ENCODE measurements around the gene KIF6.

KIF6 gene

DNA sequence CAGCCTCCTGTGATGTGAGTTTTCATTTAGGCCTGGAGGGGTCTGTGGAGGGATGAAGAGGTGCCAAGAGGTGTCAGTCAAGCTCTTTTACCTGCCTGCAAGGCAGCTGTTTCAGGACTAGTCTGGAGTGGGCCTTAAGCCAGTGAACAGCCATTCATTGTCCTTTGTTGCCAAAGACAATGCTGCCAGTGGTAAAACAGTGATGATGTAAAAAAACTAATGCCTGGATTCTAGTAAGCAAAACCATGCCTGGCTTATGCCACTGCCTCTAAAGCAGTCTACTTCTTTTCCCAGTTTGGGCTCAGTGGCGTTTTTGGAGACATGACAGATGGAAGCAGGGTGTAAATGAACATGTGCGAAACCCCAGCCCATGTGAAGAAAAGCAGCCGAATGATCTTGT is 309.2 kb downstream of the KIF6 start:
- Histone ChIP-seq H3K9me2 (replicated peaks; ENCODE audit: low read depth, low read length) (no peaks in the 10 kb centered on the region), H3K36me3 (ENCODE audit: insufficient read depth, low read length) (no peaks in the 10 kb centered on the region), H3K4me3 (ENCODE audit: low read length, poor library complexity, severe bottlenecking) (no peak overlapping the region), H3K9ac (ENCODE audit: low read depth, low read length, poor library complexity, severe bottlenecking) (no peak overlapping the region), H4K20me1 (ENCODE audit: insufficient read depth, low read length, poor library complexity, severe bottlenecking) (no peaks in the 10 kb centered on the region), H3K4me2 (ENCODE audit: low read depth, low read length, poor library complexity, severe bottlenecking) (no peak overlapping the region), H2AFZ (ENCODE audit: low read length) (no peak overlapping the region), H3K9me3 (ENCODE audit: insufficient read depth, low read depth, low read length) (no peaks in the 10 kb centered on the region), H3F3A (ENCODE audit: low read depth) (peaks cover 8% of the 10 kb centered on the region), H3K79me2 (ENCODE audit: insufficient read depth, low read length) (no peaks in the 10 kb centered on the region), H3K4me1 (ENCODE audit: insufficient read depth, low read length, poor library complexity, severe bottlenecking) (peaks cover 25% of the 10 kb centered on the region), H3K27me3 (ENCODE audit: insufficient read depth, low read length, poor library complexity, severe bottlenecking) (no peaks in the 10 kb centered on the region)
- no peak for TF ChIP-seq CTCF (conservative IDR thresholded peaks at IDR 0.05; ENCODE audit: low read length)
- no peak for TF ChIP-seq EZH2phosphoT487 (IDR thresholded peaks at IDR 0.05; ENCODE audit: borderline replicate concordance)

- Histone ChIP-seq H3K4me3 (ENCODE audit: low read length, poor library complexity, severe bottlenecking) (no peak overlapping the region), H3K36me3 (ENCODE audit: insufficient read depth, low read length) (no peaks in the 10 kb centered on the region), H3K9me3 (ENCODE audit: insufficient read depth, low read depth, low read length) (no peaks in the 10 kb centered on the region), H3K4me2 (ENCODE audit: low read depth, low read length, poor library complexity, severe bottlenecking) (no peak overlapping the region), H2AFZ (ENCODE audit: low read length) (no peak overlapping the region), H3K27me3 (ENCODE audit: insufficient read depth, low read length, poor library complexity, severe bottlenecking) (no peaks in the 10 kb centered on the region), H3K4me1 (ENCODE audit: insufficient read depth, low read length, poor library complexity, severe bottlenecking) (peaks cover 25% of the 10 kb centered on the region), H3F3A (ENCODE audit: low read depth) (peaks cover 8% of the 10 kb centered on the region), H3K9ac (ENCODE audit: low read depth, low read length, poor library complexity, severe bottlenecking) (no peak overlapping the region), H3K79me2 (ENCODE audit: insufficient read depth, low read length) (no peaks in the 10 kb centered on the region), H3K9me2 (replicated peaks; ENCODE audit: low read depth, low read length) (no peaks in the 10 kb centered on the region), H4K20me1 (ENCODE audit: insufficient read depth, low read length, poor library complexity, severe bottlenecking) (no peaks in the 10 kb centered on the region)
- TF ChIP-seq EZH2phosphoT487 (IDR thresholded peaks at IDR 0.05; ENCODE audit: borderline replicate concordance) = no peak
- no peak for TF ChIP-seq CTCF (conservative IDR thresholded peaks at IDR 0.05; ENCODE audit: low read length)
Observed at GRCh38 chr6:39415482-39415881, 309.7 kb downstream of the KIF6 start.

DNA sequence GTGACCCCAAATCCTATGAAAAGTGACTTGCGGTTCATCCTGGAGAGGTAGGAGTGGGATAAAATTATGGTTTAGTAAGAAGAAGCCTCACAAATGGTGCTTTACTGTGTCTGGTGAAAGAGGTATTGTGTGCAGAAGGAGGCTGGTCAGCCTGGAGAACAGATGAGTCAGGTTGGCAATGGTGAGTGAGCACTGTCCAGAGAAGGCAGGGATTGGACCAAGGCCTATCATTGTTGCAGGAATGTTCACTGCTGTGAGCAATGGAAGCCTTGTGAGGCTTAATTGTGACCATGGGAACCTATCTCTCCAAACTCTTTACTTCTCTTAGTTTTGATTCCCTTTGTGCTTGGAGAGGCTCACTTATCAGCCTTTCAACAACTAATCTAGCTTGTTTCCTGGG is 313.7 kb downstream of the KIF6 start:
- Histone ChIP-seq H3K27me3 (ENCODE audit: insufficient read depth, low read length, poor library complexity, severe bottlenecking) (no peaks in the 10 kb centered on the region), H3K9me3 (ENCODE audit: insufficient read depth, low read depth, low read length) (no peaks in the 10 kb centered on the region), H3K9ac (ENCODE audit: low read depth, low read length, poor library complexity, severe bottlenecking) (no peak overlapping the region), H3K9me2 (replicated peaks; ENCODE audit: low read depth, low read length) (no peaks in the 10 kb centered on the region), H3K4me3 (ENCODE audit: low read length, poor library complexity, severe bottlenecking) (no peak overlapping the region), H3K36me3 (ENCODE audit: insufficient read depth, low read length) (no peaks in the 10 kb centered on the region), H4K20me1 (ENCODE audit: insufficient read depth, low read length, poor library complexity, severe bottlenecking) (no peaks in the 10 kb centered on the region), H3K4me2 (ENCODE audit: low read depth, low read length, poor library complexity, severe bottlenecking) (no peak overlapping the region), H3F3A (ENCODE audit: low read depth) (no peaks in the 10 kb centered on the region), H2AFZ (ENCODE audit: low read length) (no peak overlapping the region), H3K4me1 (ENCODE audit: insufficient read depth, low read length, poor library complexity, severe bottlenecking) (peaks cover 1% of the 10 kb centered on the region), H3K79me2 (ENCODE audit: insufficient read depth, low read length) (no peaks in the 10 kb centered on the region)
- TF ChIP-seq EZH2phosphoT487 (IDR thresholded peaks at IDR 0.05; ENCODE audit: borderline replicate concordance) (no peak), CTCF (conservative IDR thresholded peaks at IDR 0.05; ENCODE audit: low read length) (no peak)

Data from Loucy (cell line).